ENCODE data around the gene TGFBR1.

Gene TGFBR1

DNA sequence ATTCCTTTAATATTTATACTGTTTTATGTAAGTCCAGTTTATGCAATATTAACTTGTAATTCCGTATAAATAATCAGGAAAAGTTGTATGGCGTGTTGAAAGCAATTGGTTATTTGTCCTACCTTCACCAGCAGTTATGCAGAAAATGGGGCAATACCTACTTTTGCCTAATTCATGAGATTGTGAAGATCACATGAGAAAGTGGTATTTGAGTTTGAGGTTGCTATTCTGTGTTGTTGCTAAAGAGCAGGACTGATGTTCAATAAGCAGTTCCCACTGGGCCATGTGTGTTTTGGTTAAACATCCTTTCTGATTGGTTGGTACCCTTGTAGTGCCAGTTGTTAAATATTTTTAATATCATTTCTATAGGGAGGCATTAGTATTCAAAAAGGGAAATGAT is 3.2 kb downstream of the TGFBR1 start:
- FAIRE-seq, result no peak

- no peak for FAIRE-seq
These were observed 4.6 kb downstream of the TGFBR1 start for GRCh38 chr9:99109522-99109921.

GRCh38 chr9:99112750-99113413 is 8.0 kb downstream of the TGFBR1 start:
- FAIRE-seq, result no peak

DNA sequence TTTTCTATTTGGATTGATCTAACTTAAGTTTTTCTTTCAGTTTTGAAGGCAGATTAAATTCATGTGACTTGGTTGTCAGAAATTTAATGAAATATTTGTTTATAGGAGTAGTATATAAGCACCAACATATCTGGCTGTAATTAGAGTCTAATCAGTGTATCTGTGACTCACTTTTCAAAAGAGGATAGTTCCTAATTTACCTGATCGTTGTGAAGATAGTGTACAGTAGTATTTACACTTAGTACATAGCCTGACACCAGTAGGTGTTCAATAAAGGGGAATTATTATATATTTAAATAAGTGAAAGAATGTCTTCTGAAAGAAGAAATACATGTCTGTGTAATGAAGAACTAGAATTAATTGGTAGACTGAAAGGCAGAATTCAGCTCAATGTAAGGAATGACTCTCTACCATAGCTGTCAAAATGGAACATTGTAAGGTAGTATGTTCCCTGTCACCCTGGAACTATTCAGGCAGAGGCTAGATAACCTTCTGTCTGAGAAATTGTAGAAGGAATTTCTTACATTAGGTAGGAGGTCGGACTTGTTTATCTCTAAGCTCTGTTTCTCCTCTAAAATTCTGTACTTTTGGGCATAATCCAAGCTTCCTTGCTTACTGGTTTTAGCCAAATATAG is 8.6 kb downstream of the TGFBR1 start:
- FAIRE-seq, result no peak

- no peak for FAIRE-seq
These were observed 9.1 kb downstream of the TGFBR1 start for GRCh38 chr9:99114049-99114440.

GRCh38 chr9:99114846-99115500 is 10.1 kb downstream of the TGFBR1 start:
- FAIRE-seq, result no peak

DNA sequence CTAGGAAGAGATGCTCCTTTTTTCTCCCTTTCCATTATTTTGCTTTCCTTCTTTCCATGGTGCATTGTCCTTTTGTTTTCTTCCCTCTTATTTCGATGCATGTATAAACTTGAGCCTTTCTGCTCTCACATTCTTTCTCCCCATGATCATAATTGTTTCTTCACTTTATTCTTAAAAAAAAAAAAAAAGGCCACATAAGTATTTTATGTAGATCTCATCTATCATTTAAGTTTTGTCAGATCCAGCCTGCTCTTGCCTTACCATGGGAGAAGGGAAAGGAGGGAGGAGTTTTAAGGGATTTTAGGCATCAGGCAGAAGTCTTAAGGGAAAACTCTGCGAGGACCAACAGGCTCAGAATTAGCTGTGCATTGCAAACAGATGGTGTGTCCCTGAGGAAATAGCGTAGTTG is 11.1 kb downstream of the TGFBR1 start:
- FAIRE-seq, result no peak

GRCh38 chr9:99118782-99119466 is 14.0 kb downstream of the TGFBR1 start:
- no peak for FAIRE-seq

DNA sequence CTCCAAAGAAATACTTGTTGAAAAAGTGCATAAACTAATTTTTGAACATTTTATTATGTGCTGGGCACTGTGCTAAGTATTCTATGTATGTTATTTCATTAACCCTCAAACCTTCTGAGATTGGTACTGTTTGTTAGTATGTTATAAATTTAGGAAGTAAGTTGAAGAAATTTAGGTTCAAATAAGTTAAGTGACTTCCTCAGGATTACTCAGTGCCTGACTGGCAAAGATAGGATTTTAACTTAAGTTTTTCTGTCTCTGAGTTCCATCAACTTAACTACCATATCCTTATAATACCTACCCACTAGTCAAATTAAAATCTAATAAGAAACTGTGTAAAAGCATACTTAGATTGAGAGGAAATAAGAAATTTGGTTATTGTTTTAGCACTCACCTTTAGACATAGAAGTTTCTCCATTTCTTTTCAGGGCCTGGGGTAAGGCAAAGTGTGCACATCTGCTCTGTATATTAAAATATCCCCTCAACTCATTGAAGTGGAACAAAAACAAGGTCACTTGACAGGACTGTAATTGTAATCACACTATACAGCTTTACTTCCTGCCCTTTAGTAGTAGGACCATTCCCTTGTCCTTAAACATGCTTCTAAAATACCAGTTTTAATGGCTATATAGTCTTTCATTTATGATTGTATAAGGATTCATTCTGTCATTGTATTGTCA is 15.2 kb downstream of the TGFBR1 start:
- FAIRE-seq, result no peak

- FAIRE-seq, result no peak
These were observed 16.7 kb downstream of the TGFBR1 start for GRCh38 chr9:99121604-99122003.

- no peak for FAIRE-seq
These were observed 19.8 kb downstream of the TGFBR1 start for GRCh38 chr9:99124534-99125255.

DNA sequence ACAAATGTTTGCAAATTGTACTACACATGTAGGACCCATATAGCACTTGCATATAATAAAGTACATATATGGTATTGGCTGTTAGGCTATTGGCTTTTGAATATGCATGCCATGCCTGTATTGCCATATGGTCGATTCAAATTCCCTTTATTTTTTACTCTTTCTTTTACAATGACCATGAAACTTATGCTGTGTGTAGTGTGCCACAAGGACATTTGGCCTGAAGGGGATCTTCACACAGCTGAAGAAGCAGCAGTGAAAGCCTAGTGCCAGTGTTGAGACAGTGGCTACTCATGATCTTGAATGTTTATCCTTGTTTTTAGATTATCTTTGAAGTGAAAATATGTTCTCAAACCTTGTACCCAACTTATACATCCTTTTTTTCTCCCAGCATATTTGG is 20.5 kb downstream of the TGFBR1 start:
- FAIRE-seq, result no peak

GRCh38 chr9:99126312-99126711 is 21.4 kb downstream of the TGFBR1 start:
- FAIRE-seq, result no peak

DNA sequence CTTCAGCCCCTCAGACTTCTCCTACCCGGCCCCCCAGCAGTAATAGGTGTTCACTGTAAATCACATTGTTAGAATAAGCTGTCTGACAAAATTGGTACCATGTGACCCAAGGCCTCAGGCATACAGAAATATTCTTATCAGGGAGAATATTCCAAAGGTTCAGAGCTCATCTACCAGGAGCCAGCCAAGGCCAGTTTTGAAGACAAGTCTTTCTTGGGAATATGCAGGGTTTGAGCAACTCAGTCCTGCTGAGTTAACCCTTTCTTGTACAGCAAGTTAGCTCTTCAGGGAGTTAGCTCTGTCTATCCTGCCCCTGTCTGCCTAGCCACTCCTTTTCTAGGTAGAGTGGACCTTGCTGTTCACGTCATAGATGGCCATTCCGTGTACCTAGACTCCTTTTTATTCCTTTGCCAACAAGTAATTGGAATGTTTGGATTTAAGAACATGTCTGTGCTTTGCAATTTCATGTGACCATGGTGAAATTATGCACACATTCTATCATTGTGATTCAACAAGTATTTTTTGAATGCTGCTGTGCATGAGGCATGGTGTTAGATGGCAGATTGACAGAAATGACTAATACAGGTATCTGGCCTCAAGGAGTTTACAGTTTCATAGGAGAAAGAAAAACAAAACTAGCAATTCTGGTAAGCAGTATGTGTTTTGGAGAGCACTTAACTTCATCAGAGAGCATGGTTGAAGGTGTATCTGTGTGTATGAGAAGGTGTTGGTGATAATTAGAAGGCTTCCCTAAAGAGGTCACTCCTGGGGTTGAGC is 22.6 kb downstream of the TGFBR1 start:
- FAIRE-seq, result no peak

DNA sequence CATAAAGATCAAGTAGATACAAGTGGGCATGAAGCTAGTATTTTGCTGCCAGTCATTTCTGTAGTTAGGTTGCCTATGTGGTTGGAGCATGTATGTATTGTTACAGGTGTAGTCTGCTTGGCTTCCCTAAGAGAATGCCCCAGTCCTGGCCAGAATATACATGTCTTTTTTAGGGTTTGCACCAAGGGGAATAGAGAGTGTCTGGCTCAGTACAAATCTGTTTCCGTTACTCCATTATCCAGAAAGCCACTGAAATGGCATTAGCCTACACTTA is 23.2 kb downstream of the TGFBR1 start:
- FAIRE-seq, result no peak

DNA sequence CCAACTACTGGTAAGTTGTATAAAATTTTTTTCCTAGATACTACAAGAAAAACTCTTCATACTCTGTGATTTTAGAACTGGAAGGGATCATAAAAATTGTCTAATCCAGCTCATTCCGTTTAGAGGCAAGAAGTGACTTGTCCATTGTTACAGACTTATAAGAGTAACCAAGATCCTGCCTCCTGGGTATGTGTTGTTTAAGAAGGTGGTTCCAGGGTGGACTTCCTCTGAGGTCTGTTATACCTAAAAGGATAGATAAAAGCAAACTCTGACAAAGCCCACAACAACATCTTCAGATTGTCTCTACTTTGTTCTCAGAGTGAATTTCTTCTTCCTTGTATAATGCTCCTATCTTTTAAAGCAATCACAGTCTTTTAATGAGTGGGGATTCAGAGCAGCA is 24.2 kb downstream of the TGFBR1 start:
- FAIRE-seq, result no peak

DNA sequence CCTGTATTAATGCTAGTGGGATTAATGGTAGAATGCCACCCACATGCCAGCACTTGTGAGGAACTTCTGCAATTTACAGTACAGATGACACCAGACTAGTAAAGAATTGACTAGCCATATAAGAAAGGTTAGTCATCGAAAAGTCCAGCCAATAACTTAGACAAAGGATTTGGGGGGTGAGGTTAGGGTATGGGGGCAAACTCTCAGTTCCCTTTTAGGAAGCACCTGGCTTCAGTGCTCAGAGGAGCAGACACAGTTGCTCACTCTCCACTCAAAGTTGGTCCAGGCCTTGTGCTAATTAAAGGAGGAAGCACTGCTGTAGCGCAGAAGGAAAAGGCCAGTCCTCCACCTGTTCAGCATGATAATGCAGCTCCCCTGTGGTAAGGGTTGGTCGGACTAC is 25.2 kb downstream of the TGFBR1 start:
- FAIRE-seq, result no peak

DNA sequence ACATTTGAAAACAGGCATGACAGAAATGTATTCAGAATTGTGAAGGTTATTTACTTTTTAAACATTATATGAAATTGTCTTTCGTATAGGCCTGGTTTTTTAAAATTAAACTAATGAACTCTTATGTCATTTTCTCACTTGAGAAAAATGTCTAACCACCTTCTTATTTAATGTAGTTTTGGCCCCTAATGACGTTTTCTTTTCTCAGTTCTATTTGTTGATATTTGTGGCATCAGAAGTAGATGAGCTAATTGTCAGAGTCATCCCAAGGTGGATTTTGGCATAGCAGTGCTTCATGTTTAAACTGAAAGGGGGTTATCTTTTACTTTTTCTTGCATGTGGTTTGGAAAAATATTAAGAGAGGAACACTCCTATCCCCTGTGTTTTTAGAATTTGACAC is 28.2 kb downstream of the TGFBR1 start:
- FAIRE-seq, result no peak

DNA sequence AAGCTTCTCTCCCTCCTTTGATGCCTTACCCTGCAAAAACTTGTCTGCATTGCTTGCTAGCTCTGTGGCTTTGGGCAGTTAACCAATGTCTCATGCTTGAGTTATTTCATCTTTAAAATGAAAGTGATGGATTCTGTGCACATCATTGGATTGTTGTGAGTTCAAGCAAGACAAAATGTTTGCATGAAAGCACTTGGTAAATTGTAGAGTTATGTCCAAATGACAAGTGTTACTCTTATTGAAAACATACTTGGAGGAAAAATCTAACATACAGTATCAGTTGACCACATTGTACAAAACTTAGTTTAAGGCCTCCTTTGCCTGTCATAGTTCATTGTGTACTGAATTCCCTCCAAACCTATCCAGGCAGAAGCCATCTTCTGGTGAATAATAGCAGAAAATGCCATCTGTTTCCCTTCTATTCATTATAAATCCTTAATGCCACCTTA is 30.0 kb downstream of the TGFBR1 start:
- FAIRE-seq, result no peak

DNA sequence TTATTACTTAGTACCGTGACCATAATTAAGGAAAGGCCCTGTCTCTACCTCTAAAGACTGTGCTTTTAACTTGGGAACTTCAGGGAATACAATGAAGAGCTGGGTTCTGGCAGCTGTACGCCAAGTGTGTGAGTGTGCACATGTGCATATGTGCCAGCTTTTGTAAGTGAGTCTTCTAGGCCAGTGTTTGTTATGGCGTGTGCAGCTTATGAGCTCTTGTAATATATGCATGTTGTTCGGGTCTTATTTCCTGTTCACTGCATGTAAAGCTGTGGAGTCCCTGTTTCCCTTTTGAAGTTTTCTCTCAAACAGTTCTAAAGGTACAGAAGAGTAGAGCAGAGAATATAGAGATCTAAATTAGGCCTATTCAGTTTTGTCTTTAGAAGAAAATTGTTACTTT is 30.5 kb downstream of the TGFBR1 start:
- no peak for FAIRE-seq

- no peak for FAIRE-seq
These were observed 32.3 kb downstream of the TGFBR1 start for GRCh38 chr9:99137225-99137624.

DNA sequence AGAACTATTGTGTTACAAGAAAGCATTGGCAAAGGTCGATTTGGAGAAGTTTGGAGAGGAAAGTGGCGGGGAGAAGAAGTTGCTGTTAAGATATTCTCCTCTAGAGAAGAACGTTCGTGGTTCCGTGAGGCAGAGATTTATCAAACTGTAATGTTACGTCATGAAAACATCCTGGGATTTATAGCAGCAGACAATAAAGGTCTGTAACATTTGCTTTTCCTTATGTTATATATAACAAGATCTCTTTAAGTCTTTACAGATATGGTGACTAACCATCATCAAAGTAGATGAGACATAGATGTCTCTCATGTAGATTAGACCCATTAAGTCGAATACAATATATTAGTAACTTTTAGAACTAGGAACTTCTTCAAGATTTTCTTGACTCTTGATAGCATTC is 33.0 kb downstream of the TGFBR1 start:
- FAIRE-seq, result no peak
